HepG2 (cell line): ENCODE results near the gene GRPEL2.

ENCODE experiments used
- MED1 ChIP-seq: sonication (generic); formaldehyde crosslinking; IDR thresholded peaks from 2 replicates; pipeline ENCODE4 v1.4.0; 2020; ENCODE audit warnings: missing genetic modification reagents
- NR2C2 ChIP-seq: sonication (generic); formaldehyde crosslinking; IDR thresholded peaks from 2 replicates; pipeline ENCODE4 v1.4.0; 2020; ENCODE audit warnings: missing genetic modification reagents, mild to moderate bottlenecking, moderate library complexity, borderline replicate concordance
- NR3C1 ChIP-seq: sonication (generic); formaldehyde crosslinking; IDR thresholded peaks from 2 replicates; pipeline ENCODE4 v1.4.0; 2020; ENCODE audit warnings: missing genetic modification reagents
- PRDM10 ChIP-seq: sonication (generic); formaldehyde crosslinking; IDR thresholded peaks from 2 replicates; pipeline ENCODE4 v1.4.0; 2020; ENCODE audit warnings: low read depth, missing genetic modification reagents
- SIN3A ChIP-seq: IDR thresholded peaks from 2 replicates; pipeline ENCODE4 v1.6.1; 2011; ENCODE audit warnings: low read depth, mild to moderate bottlenecking, control low read depth, low read length, borderline replicate concordance
- ZBTB20 ChIP-seq: sonication (generic); formaldehyde crosslinking; IDR thresholded peaks from 2 replicates; pipeline ENCODE4 v1.8.1; 2023; ENCODE audit warnings: missing genetic modification reagents, low read depth, mild to moderate bottlenecking, borderline replicate concordance
- ZNF180 ChIP-seq: sonication (generic); formaldehyde crosslinking; IDR thresholded peaks from 2 replicates; pipeline ENCODE4 v1.4.0; 2020; ENCODE audit warnings: low read depth, missing genetic modification reagents, borderline replicate concordance
- ZNF24 ChIP-seq: fragments of 450-650 bp; IDR thresholded peaks from 2 replicates; pipeline ENCODE4 v1.6.1; 2017; ENCODE audit warnings: antibody characterized with exemption, mild to moderate bottlenecking
- ZNF274 ChIP-seq: sonication (generic); formaldehyde crosslinking; IDR thresholded peaks from 2 replicates; pipeline ENCODE4 v1.5.1; 2020; ENCODE audit warnings: mild to moderate bottlenecking, missing genetic modification reagents
- TF ChIP-seq, protein P1 (sequence below): IDR thresholded peaks from 2 replicates; pipeline ENCODE4 v1.6.1; 2016; ENCODE audit warnings: control low read depth

DNA sequence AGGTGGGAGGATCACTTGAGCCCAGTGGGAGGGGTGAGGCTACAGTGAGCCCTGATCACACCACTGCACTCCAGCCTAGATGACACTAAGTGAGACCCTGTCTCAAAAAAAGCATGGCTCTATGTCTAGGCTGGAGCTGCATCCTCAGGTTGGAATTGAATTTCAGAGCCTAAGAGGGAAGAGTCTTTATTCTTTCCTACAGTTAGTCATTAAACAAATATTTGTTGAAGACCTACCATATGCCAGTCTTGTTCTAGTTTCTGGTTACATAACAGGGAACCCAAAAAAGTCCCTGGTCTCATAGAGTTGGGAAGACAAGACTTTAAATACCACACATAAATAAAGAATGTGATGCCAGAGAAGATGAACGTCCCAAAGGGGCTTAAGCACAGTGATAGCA lies 6.9 kb upstream of the GRPEL2 start:
- TF ChIP-seq ZNF180 (no peak), MED1 (no peak), ZNF24 (no peak), ZBTB20 (no peak), NR2C2 (CRISPR knock-in tag) (no peak), NR3C1 (CRISPR knock-in tag) (no peak), SIN3A (no peak), ZNF274 (CRISPR knock-in tag) (no peak), PRDM10 (CRISPR knock-in tag) (no peak)
- TF ChIP-seq, protein P1, sequence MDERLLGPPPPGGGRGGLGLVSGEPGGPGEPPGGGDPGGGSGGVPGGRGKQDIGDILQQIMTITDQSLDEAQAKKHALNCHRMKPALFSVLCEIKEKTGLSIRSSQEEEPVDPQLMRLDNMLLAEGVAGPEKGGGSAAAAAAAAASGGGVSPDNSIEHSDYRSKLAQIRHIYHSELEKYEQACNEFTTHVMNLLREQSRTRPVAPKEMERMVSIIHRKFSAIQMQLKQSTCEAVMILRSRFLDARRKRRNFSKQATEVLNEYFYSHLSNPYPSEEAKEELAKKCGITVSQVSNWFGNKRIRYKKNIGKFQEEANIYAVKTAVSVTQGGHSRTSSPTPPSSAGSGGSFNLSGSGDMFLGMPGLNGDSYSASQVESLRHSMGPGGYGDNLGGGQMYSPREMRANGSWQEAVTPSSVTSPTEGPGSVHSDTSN (CRISPR knock-in tag), result no peak
